HCEC 1CT (cell line): Measurements from ENCODE around the gene F7.
"Not testable (repeated sequence)": the region's sequence is repeated elsewhere in the genome, so short reads cannot be mapped to it uniquely, and the experiment has no call there.

Experiments used
- DNase-seq: peaks from one replicate; pipeline ENCODE4 v3.0.0-alpha.2; 2017

Gene F7

GRCh38 chr13:113087923-113088690 lies 17.5 kb upstream of the F7 start:
- DNase-seq: no peak

- DNase-seq: no peak
Observed at GRCh38 chr13:113088691-113089020, 16.9 kb upstream of the F7 start.

GRCh38 chr13:113089693-113090414 lies 15.7 kb upstream of the F7 start:
- DNase-seq: no peak

- DNase-seq: no peak
Observed at GRCh38 chr13:113090415-113090770, 15.2 kb upstream of the F7 start.

GRCh38 chr13:113090806-113091205 lies 14.8 kb upstream of the F7 start:
- DNase-seq: no peak

- no peak for DNase-seq
Observed at GRCh38 chr13:113091211-113091771, 14.3 kb upstream of the F7 start.

- no peak for DNase-seq
Observed at GRCh38 chr13:113091891-113092775, 13.5 kb upstream of the F7 start.

- no peak for DNase-seq
Observed at GRCh38 chr13:113092776-113093579, 12.6 kb upstream of the F7 start.

- no peak for DNase-seq
Observed at GRCh38 chr13:113093580-113094409, 11.8 kb upstream of the F7 start.

- no peak for DNase-seq
Observed at GRCh38 chr13:113094410-113094800, 11.2 kb upstream of the F7 start.

GRCh38 chr13:113095146-113096051 lies 10.2 kb upstream of the F7 start:
- no peak for DNase-seq

- no peak for DNase-seq
Observed at GRCh38 chr13:113096052-113096744, 9.4 kb upstream of the F7 start.

GRCh38 chr13:113096745-113097305 lies 8.8 kb upstream of the F7 start:
- no peak for DNase-seq

- no peak for DNase-seq
Observed at GRCh38 chr13:113097651-113098050, 7.9 kb upstream of the F7 start.

- DNase-seq: no peak
Observed at GRCh38 chr13:113098162-113098732, 7.3 kb upstream of the F7 start.

GRCh38 chr13:113099142-113099541 lies 6.4 kb upstream of the F7 start:
- DNase-seq: no peak

GRCh38 chr13:113102302-113102701 lies 3.3 kb upstream of the F7 start:
- not testable (repeated sequence) for DNase-seq

GRCh38 chr13:113102727-113103126 lies 2.9 kb upstream of the F7 start:
- DNase-seq: no peak

- DNase-seq: no peak
Observed at GRCh38 chr13:113103646-113104045, 1.9 kb upstream of the F7 start.
